Colonic mucosa (tissue), 4 donors: Measurements from ENCODE around the gene RPL18. TPM values are rescaled to one million over a fixed set of nuclear protein-coding genes. Genes with fewer than 3 reads are reported as not detected.

Source experiments
- DNase-seq: peaks from one replicate; pipeline ENCODE4 v3.0.0-alpha.2; 2020
- H3K27ac ChIP-seq: fragments of 200-600 bp; one replicate; pipeline ENCODE4 v1.8.0; 2021
- H3K27me3 ChIP-seq: fragments of 200-600 bp; one replicate; pipeline ENCODE4 v1.8.0; 2021
- H3K36me3 ChIP-seq: fragments of 200-600 bp; one replicate; pipeline ENCODE4 v1.8.0; 2021
- H3K4me1 ChIP-seq: fragments of 200-600 bp; one replicate; pipeline ENCODE4 v1.8.0; 2021; ENCODE audit warnings: mild to moderate bottlenecking
- H3K4me3 ChIP-seq: fragments of 200-600 bp; one replicate; pipeline ENCODE4 v1.8.0; 2021
- H3K9ac ChIP-seq, 2 donors: one replicate each; pipeline ENCODE4 v1.7.0; 2013; ENCODE audit warnings: control low read depth in 2 of 2, low read depth in 2 of 2, low read length in 2 of 2
- H3K9me3 ChIP-seq: fragments of 200-600 bp; one replicate; pipeline ENCODE4 v1.8.0; 2021
- intact Hi-C: fragments of 100-400 bp; cut with DNase I; formaldehyde crosslinking; loops from one replicate; pipeline ENCODE4 v1.14.1; 2022
- total RNA-seq, 2 donors: library from RNA; stranded (reverse); fragmentation: NEBNext Ultra II Directional in 1 of 2; extraction: Animal tissue kit (Norgen Biotek cat#: 25700) in 1 of 2; gene quantifications; one replicate each; pipeline ENCODE4 v1.2.1, GENCODE V29; 2021
- TF ChIP-seq, protein P1 (sequence below): fragments of 200-600 bp; IDR thresholded peaks from one replicate; pipeline ENCODE4 v1.8.0; 2022; ENCODE audit warnings: antibody characterized with exemption, mild to moderate bottlenecking
- donor health status: healthy.
- donor health status: DM: no; HTN: no; CAD: no.
- donor health status: DM: no; HTN: no; CAD: no.

The RPL18 gene
- total RNA-seq, 2 donors from 2014 or later: 1,499 to 1,736 TPM

DNA sequence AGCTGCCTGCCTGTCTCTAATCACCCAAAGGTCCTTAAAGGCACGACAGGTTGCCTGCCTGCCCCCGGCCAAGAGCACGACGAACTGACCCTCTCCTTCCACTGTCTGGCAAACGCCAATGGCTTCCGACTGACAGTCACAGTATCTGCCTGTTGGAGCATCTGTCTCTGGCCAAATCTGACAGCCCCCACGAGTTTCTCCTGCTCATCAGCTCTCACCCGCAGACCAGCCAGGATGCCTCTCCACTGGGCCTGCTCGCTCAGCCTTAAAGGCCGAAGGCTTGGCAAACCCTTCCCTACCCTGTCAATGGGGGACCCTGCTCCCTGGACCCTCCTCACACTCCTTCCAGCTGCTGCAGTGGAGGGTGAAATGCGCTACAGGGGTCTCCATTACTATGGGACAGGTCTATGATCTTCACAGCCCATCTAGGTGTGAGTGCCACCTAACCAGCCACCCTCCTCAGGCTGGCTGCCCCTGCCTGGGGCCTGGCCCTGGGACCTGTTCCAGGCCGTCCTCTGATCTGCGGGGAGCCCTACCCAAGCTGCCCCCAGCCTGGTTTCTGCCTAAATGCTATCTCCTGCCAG lies 5.0 kb downstream of the RPL18 start:
- no peaks in the 10 kb centered on the region for H3K27me3 ChIP-seq
- H3K4me3 ChIP-seq: peak overlapping the region; percentile 51
- peaks cover 4% of the 10 kb centered on the region for H3K36me3 ChIP-seq
- TF ChIP-seq, protein P1, sequence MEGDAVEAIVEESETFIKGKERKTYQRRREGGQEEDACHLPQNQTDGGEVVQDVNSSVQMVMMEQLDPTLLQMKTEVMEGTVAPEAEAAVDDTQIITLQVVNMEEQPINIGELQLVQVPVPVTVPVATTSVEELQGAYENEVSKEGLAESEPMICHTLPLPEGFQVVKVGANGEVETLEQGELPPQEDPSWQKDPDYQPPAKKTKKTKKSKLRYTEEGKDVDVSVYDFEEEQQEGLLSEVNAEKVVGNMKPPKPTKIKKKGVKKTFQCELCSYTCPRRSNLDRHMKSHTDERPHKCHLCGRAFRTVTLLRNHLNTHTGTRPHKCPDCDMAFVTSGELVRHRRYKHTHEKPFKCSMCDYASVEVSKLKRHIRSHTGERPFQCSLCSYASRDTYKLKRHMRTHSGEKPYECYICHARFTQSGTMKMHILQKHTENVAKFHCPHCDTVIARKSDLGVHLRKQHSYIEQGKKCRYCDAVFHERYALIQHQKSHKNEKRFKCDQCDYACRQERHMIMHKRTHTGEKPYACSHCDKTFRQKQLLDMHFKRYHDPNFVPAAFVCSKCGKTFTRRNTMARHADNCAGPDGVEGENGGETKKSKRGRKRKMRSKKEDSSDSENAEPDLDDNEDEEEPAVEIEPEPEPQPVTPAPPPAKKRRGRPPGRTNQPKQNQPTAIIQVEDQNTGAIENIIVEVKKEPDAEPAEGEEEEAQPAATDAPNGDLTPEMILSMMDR: no peak
- peak; percentile 36 for DNase-seq
- peak overlapping the region; percentile 71 to 100 for H3K9ac ChIP-seq
- H3K4me1 ChIP-seq: peaks cover 17% of the 10 kb centered on the region
- intact Hi-C loops: loop anchor here (10.0 kb wide), 1 partner anchor 289 kb away; the partner anchor contains the start of gene EMP3
- peak overlapping the region; percentile 93 for H3K27ac ChIP-seq
- H3K9me3 ChIP-seq: no peaks in the 10 kb centered on the region

DNA sequence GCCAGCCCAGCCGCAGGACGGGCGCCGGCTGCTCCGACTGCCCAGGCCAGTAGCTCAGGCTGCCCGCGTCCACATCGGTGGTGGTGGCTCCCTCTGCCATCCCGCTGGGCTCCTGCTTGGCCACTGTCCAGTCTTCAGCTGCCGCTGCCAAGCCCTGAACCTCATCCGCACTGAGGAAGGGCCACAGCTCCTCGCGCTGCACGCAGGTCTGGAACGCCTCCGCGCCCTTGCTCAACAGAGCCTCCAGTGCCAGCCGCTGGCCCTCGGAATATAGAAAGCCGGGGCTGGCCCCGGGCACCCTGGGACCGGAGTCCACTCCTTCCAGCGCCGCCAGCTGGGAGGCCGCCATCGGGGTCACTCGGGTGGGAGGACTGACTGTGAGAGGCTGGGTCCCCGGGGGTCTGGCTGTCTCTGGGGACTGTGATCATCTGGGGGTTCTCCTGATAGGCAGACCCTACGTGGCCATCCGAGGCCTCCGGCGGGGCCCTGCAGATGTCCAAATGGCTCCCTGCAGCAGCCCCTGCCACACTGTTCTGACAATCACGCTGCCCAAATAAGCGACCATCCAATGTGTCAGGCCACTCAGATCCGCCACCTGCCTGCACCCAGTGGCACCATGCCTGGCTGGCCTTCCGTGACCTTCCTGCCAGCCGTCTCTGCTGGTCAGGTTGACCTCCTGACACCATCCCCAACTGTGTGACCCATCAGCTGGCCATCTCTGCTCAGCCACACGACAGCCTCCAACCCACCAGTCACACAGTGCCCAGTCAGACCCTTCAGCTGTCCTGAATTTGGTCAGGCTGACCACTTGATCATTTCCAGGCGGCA lies 5.7 kb downstream of the RPL18 start:
- Histone ChIP-seq H3K4me1 (peaks cover 17% of the 10 kb centered on the region), H3K9ac (peak overlapping the region; percentile 71 to 100), H3K9me3 (no peaks in the 10 kb centered on the region), H3K27ac (peak overlapping the region; percentile 93), H3K27me3 (no peaks in the 10 kb centered on the region), H3K4me3 (peak overlapping the region; percentile 51), H3K36me3 (peaks cover 4% of the 10 kb centered on the region)
- intact Hi-C loops: loop anchor here (10.0 kb wide), 1 partner anchor 288 kb away; the partner anchor contains the start of gene EMP3
- TF ChIP-seq, protein P1: no peak
- DNase-seq: peak; percentile 68

DNA sequence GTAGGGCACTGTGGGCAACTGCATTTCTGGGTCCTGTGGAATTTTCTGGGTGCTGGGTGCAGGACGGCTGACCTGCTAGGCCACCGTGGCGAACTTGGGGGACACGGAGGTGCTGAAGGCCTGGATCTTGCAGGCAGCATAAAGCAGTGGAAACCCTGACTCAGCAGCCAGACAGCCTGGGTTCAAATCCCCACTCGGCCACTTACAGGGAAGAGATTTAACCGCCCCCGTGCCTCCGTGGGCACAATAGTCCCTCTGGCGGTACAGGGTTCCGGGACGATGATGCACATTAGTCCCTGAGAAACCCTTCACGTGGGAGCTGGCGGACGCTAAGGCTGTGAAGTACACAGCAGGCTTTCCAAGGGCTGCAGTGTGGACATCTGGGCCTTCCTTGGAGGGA lies 7.1 kb downstream of the RPL18 start:
- H3K36me3 ChIP-seq: peaks cover 4% of the 10 kb centered on the region
- H3K9ac ChIP-seq: peak overlapping the region in 1 of 2 donors; percentile 9
- intact Hi-C loops: loop anchor here (10.0 kb wide), 1 partner anchor 287 kb away; the partner anchor contains the start of gene EMP3
- TF ChIP-seq, protein P1: no peak
- peaks cover 9% of the 10 kb centered on the region for H3K4me1 ChIP-seq
- no peak for DNase-seq
- H3K4me3 ChIP-seq: no peak overlapping the region
- no peaks in the 10 kb centered on the region for H3K27me3 ChIP-seq
- H3K27ac ChIP-seq: no peak overlapping the region
- no peaks in the 10 kb centered on the region for H3K9me3 ChIP-seq

DNA sequence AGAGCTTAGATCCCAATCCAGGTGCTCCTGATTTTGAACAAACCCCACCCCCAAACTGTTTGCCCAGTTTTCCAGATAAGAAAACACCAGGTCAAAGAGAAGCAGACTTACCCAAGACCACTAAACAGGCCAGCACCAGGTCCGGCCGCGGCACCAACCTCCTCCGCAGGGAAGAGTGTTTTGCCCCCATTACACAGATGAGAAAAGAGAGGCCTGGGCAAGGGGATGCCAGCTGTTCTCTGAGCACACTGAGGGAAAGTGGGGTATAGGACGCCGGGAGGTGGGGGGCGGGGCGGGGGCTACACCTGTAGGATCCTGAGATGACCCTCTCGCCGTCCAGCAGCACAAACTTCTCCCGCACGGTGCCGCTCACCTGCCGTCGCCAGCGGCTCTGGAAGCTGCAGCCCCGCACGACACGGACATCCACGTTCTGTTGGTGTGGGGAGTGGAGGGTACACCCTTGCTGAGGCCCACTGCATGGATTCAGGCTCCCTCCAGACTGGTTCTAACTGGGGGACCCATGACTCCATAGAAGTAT lies 9.3 kb downstream of the RPL18 start:
- intact Hi-C loops: loop anchor here (10.0 kb wide), 1 partner anchor 285 kb away; the partner anchor contains the start of gene EMP3

DNA sequence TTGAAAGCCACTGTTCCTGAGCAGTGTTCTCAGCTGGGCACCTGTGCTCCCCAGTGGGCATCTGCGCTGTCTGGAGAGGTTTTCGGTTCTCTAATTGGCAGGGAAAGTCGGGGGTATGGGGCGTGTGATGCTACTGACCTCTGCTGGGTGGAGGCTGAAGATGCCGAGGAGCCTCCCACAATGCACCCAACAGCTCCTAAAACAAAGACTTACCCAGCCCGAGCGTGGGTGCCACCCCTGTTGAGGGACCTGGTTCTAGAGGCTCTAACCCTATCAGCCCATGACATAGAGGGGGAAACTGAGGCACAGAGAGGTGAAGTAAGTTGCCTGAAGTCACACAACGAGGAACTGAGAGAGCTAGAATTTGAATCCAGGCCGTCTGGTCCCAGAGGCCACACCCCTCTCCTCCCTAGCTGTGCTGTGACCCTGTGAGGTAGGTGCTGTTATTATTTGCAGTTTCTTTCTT lies 10.1 kb downstream of the RPL18 start:
- no peaks in the 10 kb centered on the region for H3K9me3 ChIP-seq
- TF ChIP-seq, protein P1: peak; percentile 50
- H3K27me3 ChIP-seq: no peaks in the 10 kb centered on the region
- peak overlapping the region; percentile 12 to 40 for H3K9ac ChIP-seq
- no peak overlapping the region for H3K27ac ChIP-seq
- DNase-seq: peak; percentile 60
- H3K4me3 ChIP-seq: no peak overlapping the region
- intact Hi-C loops: no loop called here
- H3K36me3 ChIP-seq: no peaks in the 10 kb centered on the region
- no peaks in the 10 kb centered on the region for H3K4me1 ChIP-seq

More for the DNA sequence above, 9.3 kb downstream of the RPL18 start:
- no peak overlapping the region for H3K27ac ChIP-seq
- H3K4me3 ChIP-seq: no peak overlapping the region
- H3K4me1 ChIP-seq: no peaks in the 10 kb centered on the region
- no peaks in the 10 kb centered on the region for H3K36me3 ChIP-seq
- TF ChIP-seq, protein P1: no peak
- DNase-seq: no peak
- H3K27me3 ChIP-seq: no peaks in the 10 kb centered on the region
- H3K9ac ChIP-seq: no peak overlapping the region
- H3K9me3 ChIP-seq: no peaks in the 10 kb centered on the region
